Activated CD4-positive, alpha-beta memory T cell treated with anti-CD3 and anti-CD28 coated beads, Interleukin-2, amount 10 ng/mL, durations not matched to agents 7 days and 5 days (primary cell): ENCODE data around the gene TSPYL1. TPM values are rescaled to one million over a fixed set of nuclear protein-coding genes. Genes with fewer than 3 reads are reported as not detected.

Experiments used
- CTCF ChIA-PET: fragments of 350-600 bp; sonication (Branson Sonifier 250); formaldehyde crosslinking; loops from one replicate; lab custom pipeline; 2021; ENCODE audit warnings: antibody characterized with exemption, inconsistent platforms; lab: Charles Lee
- POLR2A ChIA-PET: fragments of 350-600 bp; sonication (Branson Sonifier 250); formaldehyde crosslinking; loops from one replicate; lab custom pipeline; 2021; ENCODE audit warnings: antibody characterized with exemption; lab: Charles Lee
- DNase-seq: peaks from one replicate; pipeline ENCODE4 v3.0.0-alpha.2; 2020
- H3K27ac Mint-ChIP-seq: one replicate; pipeline ENCODE4 v1.8.0; 2021; ENCODE audit warnings: mild to moderate bottlenecking, mixed read lengths
- H3K27me3 Mint-ChIP-seq: one replicate; pipeline ENCODE4 v1.8.0; 2021; ENCODE audit warnings: mixed read lengths
- H3K36me3 Mint-ChIP-seq: one replicate; pipeline ENCODE4 v1.8.0; 2021; ENCODE audit warnings: low read depth, mixed read lengths
- H3K4me1 Mint-ChIP-seq: one replicate; pipeline ENCODE4 v1.8.0; 2021; ENCODE audit warnings: mixed read lengths
- H3K4me3 Mint-ChIP-seq: one replicate; pipeline ENCODE4 v1.8.0; 2021; ENCODE audit warnings: mild to moderate bottlenecking, mixed read lengths
- H3K9me3 Mint-ChIP-seq: one replicate; pipeline ENCODE4 v1.8.0; 2021; ENCODE audit warnings: mixed read lengths
- total RNA-seq, 2 experiments: library from RNA; stranded (reverse); gene quantifications; one replicate each; pipeline ENCODE4 v1.2.3, GENCODE V29; 2021

Gene TSPYL1
- total RNA-seq, 2 experiments from 2014 or later, result 47.6 to 48.4 TPM

DNA sequence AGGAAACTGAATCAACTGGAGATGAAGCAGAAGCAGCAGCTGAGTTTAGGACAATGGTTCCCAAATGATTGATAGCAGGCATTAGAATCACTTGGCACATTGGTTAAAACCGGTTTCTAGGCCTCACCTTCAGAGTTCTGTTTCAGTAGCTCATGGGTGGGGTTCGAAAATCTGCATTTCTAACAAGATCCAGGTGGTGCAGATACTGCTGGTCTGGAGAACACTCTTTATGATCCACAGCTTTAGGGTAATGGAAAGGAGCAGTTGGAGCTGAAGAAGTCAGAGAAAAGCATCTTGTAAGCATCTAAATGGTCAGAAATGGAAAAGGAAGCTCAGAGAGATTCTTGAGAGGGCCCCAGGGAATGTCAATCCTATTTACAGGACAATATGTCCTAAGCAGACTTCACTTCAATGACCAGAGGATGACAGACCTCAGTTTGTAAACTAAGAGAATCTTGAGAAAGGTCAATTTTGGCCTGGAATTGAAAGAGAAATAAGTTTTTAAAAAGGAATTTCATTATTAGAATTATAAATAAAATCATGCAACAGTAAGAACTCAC, 8.5 kb downstream of the TSPYL1 start:
- POLR2A ChIA-PET, result interaction anchor here (1.1 to 2.0 kb wide), 2 partner anchors 8 to 300 kb away, joined by 3 to 20 read pairs; partner anchors contain the start of genes RWDD1 and TSPYL1
- CTCF ChIA-PET, result interaction anchor here (1.0 to 1.7 kb wide), 2 partner anchors 9 to 290 kb away, joined by 4 to 6 read pairs; partner anchors contain the start of gene TSPYL1
- Mint-ChIP-seq H3K9me3 (no peaks in the 10 kb centered on the region), H3K36me3 (peaks cover 27% of the 10 kb centered on the region), H3K27me3 (no peaks in the 10 kb centered on the region), H3K4me3 (no peak overlapping the region), H3K27ac (no peak overlapping the region), H3K4me1 (peaks cover 16% of the 10 kb centered on the region)
- DNase-seq, result no peak

DNA sequence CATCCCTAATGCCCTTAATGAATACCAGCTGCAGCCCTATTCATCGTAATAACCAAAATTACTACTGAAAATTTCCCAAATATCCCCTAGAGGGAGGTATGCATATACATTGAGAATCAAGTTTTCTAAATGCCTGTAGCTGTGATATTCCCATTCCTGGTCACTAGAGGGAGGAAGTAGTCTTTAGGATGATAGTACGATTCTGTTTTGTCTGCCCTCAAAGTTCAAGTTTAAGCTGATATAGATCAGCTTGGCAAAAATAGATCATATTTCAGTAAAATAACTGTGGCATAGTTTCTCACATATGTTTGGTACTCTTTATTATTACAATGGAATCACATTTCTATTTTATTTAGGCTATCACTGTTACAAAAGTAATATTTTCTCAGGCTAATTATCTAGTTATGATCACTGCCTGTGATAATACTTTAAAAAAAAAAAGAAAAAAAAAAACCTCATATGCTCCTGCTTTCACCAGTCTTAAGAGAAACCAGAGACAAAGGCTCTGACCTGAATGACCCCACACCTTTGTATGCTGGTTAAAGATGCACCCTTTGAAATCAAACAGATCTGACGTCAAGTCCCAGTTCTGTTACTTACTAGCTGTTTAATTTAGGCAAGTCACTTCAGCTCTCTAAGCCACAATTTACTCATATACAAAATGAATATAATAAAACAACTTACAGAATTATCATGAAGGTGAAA, 11.0 kb downstream of the TSPYL1 start:
- H3K27me3 Mint-ChIP-seq, result no peaks in the 10 kb centered on the region
- H3K27ac Mint-ChIP-seq, result no peak overlapping the region
- POLR2A ChIA-PET, result interaction anchor here (1.2 to 2.7 kb wide), 4 partner anchors 8 to 302 kb away, joined by 7 to 23 read pairs (median 10); partner anchors contain the start of genes RWDD1, TSPYL1 and TSPYL4
- CTCF ChIA-PET, result interaction anchor here (0.7 to 2.2 kb wide), 20 partner anchors 9 to 376 kb away, joined by 3 to 16 read pairs (median 5); partner anchors contain the start of genes CALHM4 and TSPYL1
- H3K36me3 Mint-ChIP-seq, result peaks cover 25% of the 10 kb centered on the region
- H3K9me3 Mint-ChIP-seq, result peaks cover 6% of the 10 kb centered on the region
- DNase-seq, result no peak
- peaks cover 7% of the 10 kb centered on the region for H3K4me1 Mint-ChIP-seq
- no peak overlapping the region for H3K4me3 Mint-ChIP-seq

DNA sequence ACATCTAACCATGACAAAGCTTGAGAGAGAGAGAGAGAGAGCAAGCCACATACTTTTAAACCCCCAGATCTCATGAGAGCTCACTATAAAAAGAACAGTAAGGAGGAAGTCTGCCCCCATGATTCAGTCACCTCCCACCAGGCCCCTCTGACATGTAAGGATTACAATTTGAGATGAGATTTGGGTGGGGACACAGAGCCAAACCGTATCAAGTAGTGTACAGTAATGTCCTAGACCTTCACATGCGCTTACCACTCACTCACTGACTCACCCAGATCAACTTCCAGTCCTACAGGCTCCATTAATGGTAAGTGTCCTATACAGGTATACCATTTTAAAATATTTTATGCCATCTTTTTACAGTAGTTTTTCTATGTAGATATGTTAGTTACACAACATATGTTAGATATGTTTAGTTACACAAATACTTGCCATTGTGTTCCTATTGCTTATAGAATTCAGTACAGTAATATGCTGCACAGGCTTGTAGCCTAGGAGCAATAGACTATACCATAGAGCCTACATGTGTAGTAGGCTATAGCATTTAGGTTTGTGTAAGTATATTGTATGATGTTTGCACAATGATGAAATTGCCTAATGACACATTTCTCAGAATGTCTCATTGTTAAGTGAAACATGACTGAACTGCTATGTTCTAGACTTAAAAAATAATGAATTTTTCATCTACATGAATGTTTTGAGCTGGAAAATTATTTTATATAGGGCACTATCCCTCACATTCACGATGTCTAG, 11.7 kb downstream of the TSPYL1 start:
- no peak for DNase-seq
- H3K4me1 Mint-ChIP-seq, result peaks cover 7% of the 10 kb centered on the region
- CTCF ChIA-PET, result interaction anchor here (0.6 to 2.2 kb wide), 19 partner anchors 9 to 303 kb away, joined by 3 to 16 read pairs (median 5); partner anchors contain the start of genes RWDD1, TSPYL1 and TSPYL4
- POLR2A ChIA-PET, result interaction anchor here (1.2 to 2.7 kb wide), 4 partner anchors 9 to 303 kb away, joined by 7 to 23 read pairs (median 10); partner anchors contain the start of genes RWDD1, TSPYL1 and TSPYL4
- H3K36me3 Mint-ChIP-seq, result peaks cover 27% of the 10 kb centered on the region
- no peak overlapping the region for H3K4me3 Mint-ChIP-seq
- H3K27me3 Mint-ChIP-seq, result no peaks in the 10 kb centered on the region
- no peak overlapping the region for H3K27ac Mint-ChIP-seq
- peaks cover 12% of the 10 kb centered on the region for H3K9me3 Mint-ChIP-seq

DNA sequence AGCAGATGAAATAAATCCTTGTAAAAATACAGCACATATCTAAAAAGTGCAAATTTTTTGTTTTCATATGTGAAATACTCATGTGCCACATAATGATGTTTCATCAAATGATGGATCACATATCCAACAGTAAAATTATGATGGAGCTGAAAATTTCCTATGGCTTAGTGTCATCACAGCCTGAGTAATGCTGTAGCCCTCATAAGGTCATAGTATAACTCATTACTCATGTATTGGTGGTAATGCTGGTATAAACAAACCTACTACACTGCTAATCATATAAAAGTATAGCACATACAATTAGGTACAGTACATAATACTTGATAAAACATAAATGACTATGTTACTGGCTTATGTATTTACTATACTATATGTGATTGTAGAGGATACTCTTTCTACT, 12.9 kb downstream of the TSPYL1 start:
- Mint-ChIP-seq H3K36me3 (peaks cover 30% of the 10 kb centered on the region), H3K4me3 (no peak overlapping the region), H3K4me1 (peaks cover 7% of the 10 kb centered on the region), H3K9me3 (peaks cover 15% of the 10 kb centered on the region), H3K27me3 (no peaks in the 10 kb centered on the region), H3K27ac (no peak overlapping the region)
- ChIA-PET POLR2A (interaction anchor here (2.1 to 2.7 kb wide), 2 partner anchors 12 to 13 kb away, joined by 11 to 23 read pairs; partner anchors contain the start of genes TSPYL1 and TSPYL4), CTCF (interaction anchor here (0.9 to 1.9 kb wide), 3 partner anchors 13 to 304 kb away, joined by 3 to 6 read pairs (median 4); partner anchors contain the start of genes RWDD1 and TSPYL4)
- DNase-seq, result no peak

DNA sequence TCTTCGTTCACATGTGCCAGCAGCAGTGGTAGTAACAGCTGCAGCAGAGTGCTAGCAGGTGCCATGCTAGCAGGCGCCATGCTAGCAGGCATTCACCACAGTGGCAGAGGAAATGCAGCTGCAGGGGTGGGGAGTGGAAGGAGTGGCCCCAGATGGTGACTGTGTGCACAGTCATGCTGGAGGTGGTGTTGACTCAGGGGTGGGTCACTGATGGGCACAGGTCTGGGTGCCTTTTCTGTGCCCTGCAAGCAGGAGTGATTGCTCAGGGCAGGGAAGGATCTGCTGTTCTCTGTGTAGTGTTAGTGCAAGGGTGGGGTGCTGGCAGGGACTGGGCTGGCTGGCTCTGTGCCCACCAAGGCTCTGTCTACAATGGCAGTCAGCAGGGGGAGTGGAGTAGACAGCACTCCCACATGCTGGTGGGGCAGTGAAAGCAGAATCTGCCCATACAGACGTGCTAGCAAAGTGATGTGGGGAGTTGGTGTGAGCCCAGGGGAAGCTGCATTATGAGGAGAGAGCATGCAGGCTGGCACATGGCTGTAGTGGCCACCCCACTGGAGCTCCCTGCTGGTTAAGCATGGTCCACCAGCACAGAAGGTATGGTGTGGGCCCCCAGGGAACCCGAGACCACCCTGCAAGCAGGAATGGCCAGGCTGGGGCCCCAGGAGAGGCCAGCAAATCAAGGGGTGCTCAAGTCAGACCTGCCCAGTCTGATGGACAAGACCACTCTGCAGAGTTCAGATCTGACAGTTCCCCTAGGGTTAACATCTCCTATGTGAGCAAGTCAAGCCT, 14.5 kb downstream of the TSPYL1 start:
- CTCF ChIA-PET, result no interaction called here
- Mint-ChIP-seq H3K27me3 (no peaks in the 10 kb centered on the region), H3K36me3 (peaks cover 25% of the 10 kb centered on the region), H3K4me3 (no peak overlapping the region), H3K4me1 (peaks cover 7% of the 10 kb centered on the region), H3K9me3 (peaks cover 15% of the 10 kb centered on the region), H3K27ac (no peak overlapping the region)
- POLR2A ChIA-PET, result no interaction called here
- no peak for DNase-seq

DNA sequence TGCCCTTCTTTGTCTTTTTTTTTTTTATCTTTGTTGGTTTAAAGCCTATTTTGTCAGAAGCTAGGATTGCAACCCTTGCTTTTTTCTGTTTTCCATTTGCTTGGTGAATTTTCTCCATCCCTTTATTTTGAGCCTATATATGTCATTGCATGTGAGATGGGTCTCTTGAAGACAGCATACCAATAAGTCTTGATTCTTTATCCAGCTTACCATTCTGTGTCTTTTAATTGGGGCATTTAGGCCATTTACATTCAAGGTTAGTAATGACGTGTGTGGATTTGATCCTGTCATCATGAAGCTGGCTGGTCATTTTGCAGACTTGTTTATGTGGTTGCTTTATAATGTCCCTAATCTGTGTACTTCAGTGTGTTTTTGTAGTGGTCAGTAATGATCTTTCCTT, 16.4 kb downstream of the TSPYL1 start:
- Mint-ChIP-seq H3K9me3 (peaks cover 15% of the 10 kb centered on the region), H3K27me3 (no peaks in the 10 kb centered on the region), H3K27ac (no peak overlapping the region), H3K4me3 (no peak overlapping the region), H3K36me3 (peaks cover 25% of the 10 kb centered on the region), H3K4me1 (peaks cover 3% of the 10 kb centered on the region)
- ChIA-PET CTCF (no interaction called here), POLR2A (no interaction called here)
- no peak for DNase-seq

DNA sequence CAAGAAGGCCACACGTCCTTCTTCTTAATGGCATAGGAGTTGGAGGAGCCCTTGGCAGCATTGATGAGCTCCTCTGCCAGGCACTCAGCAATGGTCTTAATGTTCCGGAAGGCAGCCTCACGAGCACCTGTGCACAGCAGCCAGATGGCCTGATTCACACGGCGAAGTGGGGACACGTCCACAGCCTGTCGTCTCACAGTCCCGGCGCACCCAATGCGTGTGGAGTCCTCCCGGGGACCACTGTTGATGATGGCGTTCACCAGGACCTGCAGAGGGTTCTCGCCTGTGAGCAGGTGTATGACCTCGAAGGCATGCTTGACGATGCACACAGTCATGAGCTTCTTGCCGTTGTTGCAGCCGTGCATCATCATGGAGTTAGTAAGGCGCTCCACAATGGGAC, 21.2 kb downstream of the TSPYL1 start:
- Mint-ChIP-seq H3K9me3 (peaks cover 8% of the 10 kb centered on the region), H3K4me3 (no peak overlapping the region), H3K27ac (no peak overlapping the region), H3K36me3 (peaks cover 10% of the 10 kb centered on the region), H3K27me3 (no peaks in the 10 kb centered on the region), H3K4me1 (no peaks in the 10 kb centered on the region)
- ChIA-PET CTCF (no interaction called here), POLR2A (interaction anchor here (3.0 kb wide), 1 partner anchor 21 kb away, joined by 10 read pairs; the partner anchor contains the start of gene TSPYL1)
- DNase-seq, result no peak

DNA sequence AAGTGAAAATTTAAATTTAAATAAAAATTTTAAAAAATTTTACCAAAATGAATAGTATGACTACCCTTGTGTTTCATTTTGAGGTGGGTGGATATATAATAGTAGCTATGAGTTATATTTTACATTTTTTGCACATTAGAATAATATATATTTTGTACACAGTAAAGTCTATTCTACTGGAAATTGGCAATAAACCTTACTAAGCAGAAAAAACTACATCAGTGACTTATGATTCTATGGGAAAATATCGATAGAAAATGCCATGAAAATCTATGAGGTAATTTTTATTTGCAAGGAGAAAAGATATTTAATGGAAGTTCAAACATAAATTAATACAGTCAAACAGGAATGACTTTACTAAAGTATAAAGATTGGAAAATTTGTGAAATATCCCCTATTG, 23.0 kb downstream of the TSPYL1 start:
- no peaks in the 10 kb centered on the region for H3K9me3 Mint-ChIP-seq

DNA sequence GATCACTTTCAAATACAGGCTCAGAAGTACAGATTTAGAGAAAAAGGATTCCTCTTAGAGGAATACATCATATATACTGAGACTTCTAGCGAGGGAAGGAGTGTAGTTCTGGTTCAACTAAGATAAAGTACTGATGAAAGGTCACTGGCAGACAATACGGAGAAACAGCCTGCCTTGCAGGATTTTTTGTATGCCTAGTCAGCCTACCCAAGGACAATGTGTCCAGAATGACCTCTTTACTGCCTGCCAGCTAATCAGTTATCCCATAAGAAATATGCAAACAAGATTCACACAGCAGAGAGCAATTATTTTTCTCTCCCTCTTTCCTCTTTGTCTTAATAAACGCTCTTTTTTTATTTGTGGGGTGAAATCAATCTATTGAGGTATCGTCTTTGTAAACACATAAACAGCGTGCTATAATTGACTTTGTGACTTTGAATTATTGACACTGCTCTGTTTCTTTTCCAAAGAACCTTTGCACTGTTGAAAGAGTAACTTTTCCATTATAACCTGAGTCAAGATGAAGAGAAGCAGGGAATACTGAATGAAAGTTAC, 24.4 kb downstream of the TSPYL1 start:
- ChIA-PET POLR2A (interaction anchor here (1.5 to 7.6 kb wide), 4 partner anchors 13 to 316 kb away, joined by 5 to 98 read pairs (median 10); partner anchors contain the start of genes RWDD1 and TSPYL1), CTCF (interaction anchor here (1.1 to 2.7 kb wide), 5 partner anchors 13 to 316 kb away, joined by 4 to 10 read pairs (median 5); partner anchors contain the start of gene RWDD1)
- no peak for DNase-seq
- Mint-ChIP-seq H3K9me3 (no peaks in the 10 kb centered on the region), H3K27ac (no peak overlapping the region), H3K36me3 (peaks cover 6% of the 10 kb centered on the region), H3K4me3 (no peak overlapping the region), H3K27me3 (no peaks in the 10 kb centered on the region), H3K4me1 (peaks cover 11% of the 10 kb centered on the region)

More for the DNA sequence above, 23.0 kb downstream of the TSPYL1 start:
- Mint-ChIP-seq H3K36me3 (no peaks in the 10 kb centered on the region), H3K4me3 (no peak overlapping the region), H3K27ac (no peak overlapping the region), H3K4me1 (no peaks in the 10 kb centered on the region), H3K27me3 (no peaks in the 10 kb centered on the region)
- no peak for DNase-seq
- CTCF ChIA-PET, result interaction anchor here (1.8 kb wide), 1 partner anchor 12 kb away, joined by 4 read pairs; no protein-coding TSS in a partner anchor
- POLR2A ChIA-PET, result interaction anchor here (0.6 to 7.6 kb wide), 2 partner anchors 22 to 48 kb away, joined by 3 to 98 read pairs; partner anchors contain the start of gene TSPYL1

DNA sequence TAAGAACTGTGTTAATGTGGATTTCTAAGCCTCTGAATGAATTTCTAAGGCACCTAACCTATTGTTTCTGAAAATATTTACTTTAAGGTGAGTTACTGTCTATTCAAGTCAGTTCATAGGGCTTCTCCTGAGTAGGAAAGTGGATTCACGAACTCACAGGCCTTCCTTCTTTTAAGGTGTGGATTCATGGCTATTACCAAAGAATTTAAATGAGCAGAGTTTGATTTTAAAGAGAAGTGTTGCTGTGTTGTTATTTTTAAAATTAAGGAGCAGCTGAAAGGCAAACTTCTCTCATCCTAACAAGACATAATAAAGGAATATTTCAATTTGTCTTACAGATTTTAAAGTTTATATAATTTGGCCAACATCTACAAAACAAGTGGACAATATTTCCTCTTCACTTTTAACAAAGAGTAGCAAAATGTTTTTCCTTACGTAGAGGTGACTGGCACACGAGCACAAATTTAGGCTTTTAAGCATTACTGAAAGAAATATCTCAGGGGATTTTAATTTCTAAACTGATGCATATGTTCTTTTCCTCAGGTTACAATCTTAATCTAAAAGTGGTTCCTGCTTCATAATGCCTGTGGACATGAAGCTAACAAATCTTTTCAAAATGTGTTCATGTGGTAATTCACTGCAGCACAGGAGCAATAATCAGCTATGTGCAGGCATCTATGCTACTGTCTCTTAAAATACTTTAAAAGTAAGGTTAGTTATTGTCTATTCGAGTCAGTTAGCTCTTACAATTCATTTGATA, 25.3 kb downstream of the TSPYL1 start:
- Mint-ChIP-seq H3K36me3 (peaks cover 8% of the 10 kb centered on the region), H3K27ac (no peak overlapping the region), H3K4me1 (peaks cover 16% of the 10 kb centered on the region), H3K9me3 (no peaks in the 10 kb centered on the region), H3K4me3 (no peak overlapping the region), H3K27me3 (no peaks in the 10 kb centered on the region)
- CTCF ChIA-PET, result interaction anchor here (0.5 to 2.7 kb wide), 9 partner anchors 9 to 317 kb away, joined by 3 to 12 read pairs (median 5); partner anchors contain the start of genes RWDD1 and TSPYL1
- POLR2A ChIA-PET, result interaction anchor here (0.6 to 7.6 kb wide), 8 partner anchors 9 to 317 kb away, joined by 3 to 98 read pairs (median 7); partner anchors contain the start of genes NT5DC1, RWDD1 and TSPYL1
- no peak for DNase-seq
